H1 (cell line): ENCODE measurements around the gene TASOR2.

Source experiments
- BACH1 ChIP-seq: IDR thresholded peaks from 2 replicates; pipeline ENCODE4 v1.6.1; 2012; ENCODE audit warnings: low read length, improper control_type of control experiment
- CEBPB ChIP-seq: IDR thresholded peaks from 2 replicates; pipeline ENCODE4 v1.6.1; 2012; ENCODE audit warnings: low read depth, low read length
- CREB1 ChIP-seq: IDR thresholded peaks from 2 replicates; pipeline ENCODE4 v1.6.1; 2012; ENCODE audit warnings: inconsistent platforms
- CTCF ChIP-seq, 3 experiments: IDR thresholded peaks; 1 replicate in 2 of 3; 2 replicates in 1 of 3; pipeline versions ENCODE4 v1.5.1 to v1.6.1; 2011; ENCODE audit warnings: low read length in 3 of 3, mild to moderate bottlenecking in 3 of 3, inconsistent platforms in 2 of 3, low read depth in 1 of 3, moderate library complexity in 1 of 3; ENCODE audit not compliant: insufficient read depth in 1 of 3; ENCODE audit errors: control extremely low read depth in 1 of 3
- JUN ChIP-seq: IDR thresholded peaks from 2 replicates; pipeline ENCODE4 v1.6.1; 2011; ENCODE audit warnings: low read depth, mild to moderate bottlenecking, improper control_type of control experiment, low read length
- KDM4A ChIP-seq: IDR thresholded peaks from one replicate; pipeline ENCODE4 v1.7.1; 2012; ENCODE audit warnings: low read depth, mild to moderate bottlenecking, moderate library complexity, low read length, inconsistent platforms; ENCODE audit not compliant: severe bottlenecking
- SIN3A ChIP-seq, 2 experiments: IDR thresholded peaks in 1 of 2; conservative IDR thresholded peaks in 1 of 2; 2 replicates each; pipeline ENCODE4 v1.6.1; 2011 to 2012; ENCODE audit warnings: low read length in 2 of 2, improper control_type of control experiment in 1 of 2, low read depth in 1 of 2, mild to moderate bottlenecking in 1 of 2
- TAF7 ChIP-seq: optimal IDR thresholded peaks from 2 replicates; pipeline ENCODE3; 2011; ENCODE audit warnings: low read depth, mild to moderate bottlenecking, inconsistent platforms, low read length, moderate library complexity, borderline replicate concordance
- TBP ChIP-seq: IDR thresholded peaks from 2 replicates; pipeline ENCODE4 v1.6.1; 2011; ENCODE audit warnings: low read depth, low read length, improper control_type of control experiment
- USF2 ChIP-seq: IDR thresholded peaks from 2 replicates; pipeline ENCODE4 v1.6.1; 2011; ENCODE audit warnings: low read length, improper control_type of control experiment

GRCh38 chr10:5731559-5731958 lies 46.9 kb downstream of the TASOR2 start:
- TF ChIP-seq SIN3A (conservative IDR thresholded peaks at IDR 0.05 in 1 of 2, IDR thresholded peaks at IDR 0.05 in 1 of 2; ENCODE audit: low read depth in 1 of 2, low read length in 2 of 2) (no peak), CTCF (IDR thresholded peaks at IDR 0.05; ENCODE audit: control extremely low read depth in 1 of 3, insufficient read depth in 1 of 3, low read depth in 1 of 3, low read length in 3 of 3) (no peak), KDM4A (no peak), TBP (no peak), CREB1 (no peak), BACH1 (no peak), CEBPB (no peak), JUN (no peak), TAF7 (no peak), USF2 (no peak)
